T-helper 1 cell treated with Interleukin-12 subunit alpha and Interleukin-12 subunit beta and Interleukin-4 antibody, amounts not matched to agents 30 μg/mL and 1 μg/mL, for 36 hours (primary cell): ENCODE data around the gene AK8.

Experiments used
- H3K27ac Mint-ChIP-seq: one replicate; pipeline ENCODE4 v1.8.0; 2021; ENCODE audit warnings: mild to moderate bottlenecking, mixed read lengths
- H3K27me3 Mint-ChIP-seq: one replicate; pipeline ENCODE4 v1.8.0; 2021; ENCODE audit warnings: low read depth, mixed read lengths
- H3K36me3 Mint-ChIP-seq: one replicate; pipeline ENCODE4 v1.8.0; 2021; ENCODE audit warnings: low read depth, mixed read lengths
- H3K4me1 Mint-ChIP-seq: one replicate; pipeline ENCODE4 v1.8.0; 2021; ENCODE audit warnings: low read depth, mixed read lengths
- H3K4me3 Mint-ChIP-seq: one replicate; pipeline ENCODE4 v1.8.0; 2021; ENCODE audit warnings: mild to moderate bottlenecking, moderate library complexity, mixed read lengths
- H3K9me3 Mint-ChIP-seq: one replicate; pipeline ENCODE4 v1.8.0; 2021; ENCODE audit warnings: mixed read lengths

The AK8 gene

GRCh38 chr9:132694144-132694543 lies 183.9 kb downstream of the AK8 start:
- Mint-ChIP-seq H3K9me3 (peaks cover 59% of the 10 kb centered on the region), H3K36me3 (peaks cover 29% of the 10 kb centered on the region), H3K27me3 (no peaks in the 10 kb centered on the region), H3K4me3 (no peak overlapping the region), H3K4me1 (peaks cover 4% of the 10 kb centered on the region), H3K27ac (no peak overlapping the region)

GRCh38 chr9:132690696-132691095 lies 187.4 kb downstream of the AK8 start:
- Mint-ChIP-seq H3K4me3 (no peak overlapping the region), H3K27me3 (no peaks in the 10 kb centered on the region), H3K9me3 (peaks cover 28% of the 10 kb centered on the region), H3K36me3 (peaks cover 43% of the 10 kb centered on the region), H3K27ac (no peak overlapping the region), H3K4me1 (peaks cover 4% of the 10 kb centered on the region)

DNA sequence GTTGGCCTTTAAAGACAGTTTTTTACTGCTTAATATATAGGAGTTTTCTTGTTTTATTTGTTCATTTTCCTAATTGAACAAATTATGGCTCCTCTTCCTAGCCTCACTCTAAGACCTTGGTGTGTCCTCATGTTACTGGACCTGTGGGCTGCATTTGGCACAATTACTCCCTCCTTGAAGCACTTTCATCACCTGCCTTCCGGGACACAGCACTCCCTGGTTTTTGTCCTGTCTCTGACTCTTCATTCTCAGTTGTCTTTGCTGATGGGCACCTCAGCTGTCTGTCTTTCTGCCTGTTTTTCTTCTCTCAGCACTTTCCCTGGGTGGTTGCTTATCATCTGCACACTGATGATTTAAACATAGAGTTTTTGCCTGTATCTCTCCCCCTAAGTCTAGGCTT lies 194.2 kb downstream of the AK8 start:
- H3K27me3 Mint-ChIP-seq, result no peaks in the 10 kb centered on the region
- H3K9me3 Mint-ChIP-seq, result no peaks in the 10 kb centered on the region
- H3K4me3 Mint-ChIP-seq, result no peak overlapping the region
- peaks cover 47% of the 10 kb centered on the region for H3K36me3 Mint-ChIP-seq
- H3K4me1 Mint-ChIP-seq, result peaks cover 28% of the 10 kb centered on the region
- no peak overlapping the region for H3K27ac Mint-ChIP-seq

DNA sequence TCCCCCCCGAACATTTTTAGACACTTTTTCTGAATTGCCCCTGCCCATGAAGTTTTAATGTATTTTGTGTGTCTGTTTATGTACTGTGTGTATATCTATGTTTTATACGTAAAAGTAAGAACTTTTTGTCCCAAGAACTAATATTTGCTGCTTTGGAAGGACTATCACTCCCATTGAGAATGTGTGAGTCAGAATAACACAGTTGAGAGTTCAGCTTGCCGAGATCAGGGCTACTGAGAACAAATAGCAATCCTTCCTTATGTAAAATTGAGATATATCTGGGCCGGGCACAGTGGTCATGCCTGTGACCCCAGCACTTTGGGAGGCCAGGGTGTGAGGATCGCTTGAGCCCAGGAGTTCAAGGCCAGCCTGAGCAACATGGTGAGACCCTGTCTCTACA lies 196.5 kb downstream of the AK8 start:
- Mint-ChIP-seq H3K9me3 (no peaks in the 10 kb centered on the region), H3K4me1 (peaks cover 37% of the 10 kb centered on the region), H3K27me3 (no peaks in the 10 kb centered on the region), H3K36me3 (peaks cover 47% of the 10 kb centered on the region), H3K4me3 (no peak overlapping the region), H3K27ac (no peak overlapping the region)

GRCh38 chr9:132679946-132680625 lies 198.0 kb downstream of the AK8 start:
- no peaks in the 10 kb centered on the region for H3K27me3 Mint-ChIP-seq
- peak overlapping the region; percentile 76 for H3K27ac Mint-ChIP-seq
- peak overlapping the region; percentile 56 for H3K4me3 Mint-ChIP-seq
- H3K9me3 Mint-ChIP-seq, result no peaks in the 10 kb centered on the region
- peaks cover 42% of the 10 kb centered on the region for H3K36me3 Mint-ChIP-seq
- H3K4me1 Mint-ChIP-seq, result peaks cover 37% of the 10 kb centered on the region

DNA sequence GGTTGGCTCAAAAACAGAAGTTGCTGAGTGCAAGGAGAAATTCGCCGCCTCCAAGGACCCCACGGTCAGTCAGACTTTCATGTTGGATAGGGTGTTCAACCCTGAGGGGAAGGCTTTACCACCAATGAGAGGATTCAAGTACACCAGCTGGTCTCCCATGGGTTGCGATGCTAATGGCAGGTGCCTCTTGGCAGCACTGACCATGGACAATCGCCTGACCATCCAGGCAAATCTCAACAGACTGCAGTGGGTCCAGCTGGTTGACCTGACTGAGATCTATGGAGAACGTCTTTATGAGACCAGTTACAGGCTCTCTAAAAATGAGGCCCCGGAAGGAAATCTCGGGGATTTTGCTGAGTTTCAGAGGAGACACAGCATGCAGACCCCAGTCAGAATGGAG lies 200.1 kb downstream of the AK8 start:
- Mint-ChIP-seq H3K27me3 (no peaks in the 10 kb centered on the region), H3K4me1 (peaks cover 42% of the 10 kb centered on the region), H3K27ac (no peak overlapping the region), H3K9me3 (no peaks in the 10 kb centered on the region), H3K36me3 (peaks cover 30% of the 10 kb centered on the region), H3K4me3 (no peak overlapping the region)
